ENCODE results near the gene SCARF2. TPM values are rescaled to one million over a fixed set of nuclear protein-coding genes. Genes with fewer than 3 reads are reported as not detected.

SCARF2 gene
- total and polyA plus RNA-seq, 2 of the 8 experiments (the other 6 are each of a cell fraction or from before 2014, with no cell fraction given): 4.2 to 9.8 TPM

- TF ChIP-seq SP4 (IDR thresholded peaks at IDR 0.05; ENCODE audit: low read length): no peak
- no peak for TF ChIP-seq POLR2AphosphoS5 (IDR thresholded peaks at IDR 0.05; ENCODE audit: low read depth, low read length)
- TF ChIP-seq RAD21 (IDR thresholded peaks at IDR 0.05 in 1 of 2, conservative IDR thresholded peaks at IDR 0.05 in 1 of 2; ENCODE audit: low read depth in 2 of 2, low read length in 2 of 2): no peak
- no peak for TF ChIP-seq NANOG (IDR thresholded peaks at IDR 0.05; ENCODE audit: insufficient read depth, low read depth, low read length, poor library complexity, severe bottlenecking)
- no peak for TF ChIP-seq SIRT6 (IDR thresholded peaks at IDR 0.05; ENCODE audit: low read length)
These were observed 8.9 kb downstream of the SCARF2 start (continued) for GRCh38 chr22:20428496-20429253.
